ENCODE measurements around the gene AP2A2. TPM values are rescaled to one million over a fixed set of nuclear protein-coding genes. Genes with fewer than 3 reads are reported as not detected.

AP2A2 gene
- total RNA-seq, 1 experiment from 2014 or later: 39.4 TPM

DNA sequence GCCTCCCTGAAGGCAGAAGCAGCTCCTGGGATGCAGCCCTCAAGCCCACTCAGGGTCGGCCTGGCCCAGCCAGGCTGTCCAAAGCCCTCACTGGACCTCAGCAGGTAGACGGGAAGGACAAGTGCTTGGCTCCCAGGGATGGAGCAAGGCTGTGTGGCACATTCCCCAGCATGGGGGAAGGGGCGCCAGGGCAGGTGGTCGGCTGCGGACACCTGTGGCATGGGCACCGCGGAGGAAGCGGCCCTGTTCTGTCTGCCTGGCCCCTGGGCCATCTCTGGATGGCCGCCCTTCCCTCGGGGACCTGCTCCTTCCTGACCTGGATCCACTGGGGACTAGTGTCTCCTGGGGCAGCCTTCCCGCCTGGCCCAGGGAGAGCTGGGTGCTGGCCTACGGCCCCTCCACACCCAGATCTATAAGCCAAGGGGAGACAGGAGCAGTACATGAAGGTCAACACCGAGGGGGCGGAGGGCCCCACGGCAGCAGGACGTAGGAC lies 41.0 kb upstream of the AP2A2 start:
- Histone ChIP-seq H3K36me3 (ENCODE audit: low read depth) (no peaks in the 10 kb centered on the region), H3K9me3 (ENCODE audit: insufficient read depth, low read depth) (no peaks in the 10 kb centered on the region), H3F3A (ENCODE audit: insufficient read depth, low read depth) (no peaks in the 10 kb centered on the region), H3K79me2 (ENCODE audit: low read depth) (no peaks in the 10 kb centered on the region), H3K4me2 (no peak overlapping the region), H3K4me1 (replicated peaks; ENCODE audit: insufficient read depth) (no peaks in the 10 kb centered on the region), H3K27ac (no peak overlapping the region), H4K20me1 (ENCODE audit: insufficient read depth) (no peaks in the 10 kb centered on the region), H2AFZ (no peak overlapping the region), H3K27me3 (ENCODE audit: insufficient read depth, low read depth) (no peaks in the 10 kb centered on the region), H3K9me2 (ENCODE audit: insufficient read depth) (no peaks in the 10 kb centered on the region), H3K4me3 (no peak overlapping the region)
- CTCF ChIA-PET: no interaction called here
- POLR2A ChIA-PET (ENCODE audit: unreplicated experiment): no interaction called here
- BruUV-seq (replicated peaks): no TSS peak
- TF ChIP-seq, protein P1, sequence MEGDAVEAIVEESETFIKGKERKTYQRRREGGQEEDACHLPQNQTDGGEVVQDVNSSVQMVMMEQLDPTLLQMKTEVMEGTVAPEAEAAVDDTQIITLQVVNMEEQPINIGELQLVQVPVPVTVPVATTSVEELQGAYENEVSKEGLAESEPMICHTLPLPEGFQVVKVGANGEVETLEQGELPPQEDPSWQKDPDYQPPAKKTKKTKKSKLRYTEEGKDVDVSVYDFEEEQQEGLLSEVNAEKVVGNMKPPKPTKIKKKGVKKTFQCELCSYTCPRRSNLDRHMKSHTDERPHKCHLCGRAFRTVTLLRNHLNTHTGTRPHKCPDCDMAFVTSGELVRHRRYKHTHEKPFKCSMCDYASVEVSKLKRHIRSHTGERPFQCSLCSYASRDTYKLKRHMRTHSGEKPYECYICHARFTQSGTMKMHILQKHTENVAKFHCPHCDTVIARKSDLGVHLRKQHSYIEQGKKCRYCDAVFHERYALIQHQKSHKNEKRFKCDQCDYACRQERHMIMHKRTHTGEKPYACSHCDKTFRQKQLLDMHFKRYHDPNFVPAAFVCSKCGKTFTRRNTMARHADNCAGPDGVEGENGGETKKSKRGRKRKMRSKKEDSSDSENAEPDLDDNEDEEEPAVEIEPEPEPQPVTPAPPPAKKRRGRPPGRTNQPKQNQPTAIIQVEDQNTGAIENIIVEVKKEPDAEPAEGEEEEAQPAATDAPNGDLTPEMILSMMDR (conservative IDR thresholded peaks at IDR 0.05): no peak
- no peak for TF ChIP-seq EZH2 (IDR thresholded peaks at IDR 0.05; ENCODE audit: low read depth)
- no peak for DNase-seq
- intact Hi-C loops (cut with micrococcal nuclease; ENCODE audit: unreplicated experiment): no loop called here

DNA sequence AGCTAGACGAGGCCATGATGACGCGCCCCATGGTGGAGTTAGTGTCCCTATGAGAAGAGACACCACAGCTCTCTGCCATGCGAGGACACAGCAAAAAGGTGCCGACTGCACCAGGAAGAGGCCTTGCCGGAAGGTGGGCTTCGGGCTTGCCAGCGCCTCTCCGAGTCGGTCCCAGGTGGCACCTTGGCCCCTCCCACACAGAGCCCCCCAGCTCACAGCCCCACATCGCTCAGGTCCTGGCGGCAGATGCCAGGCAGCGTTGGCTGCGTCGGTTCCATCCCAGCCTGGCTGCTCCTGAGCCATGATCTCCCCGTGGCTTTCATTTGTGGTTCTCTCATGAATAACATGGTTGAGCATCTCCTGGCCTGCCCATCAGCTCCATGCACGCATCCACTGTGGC lies 39.1 kb upstream of the AP2A2 start:
- Histone ChIP-seq H3K9me2 (ENCODE audit: insufficient read depth) (no peaks in the 10 kb centered on the region), H3K36me3 (ENCODE audit: low read depth) (no peaks in the 10 kb centered on the region)
- CTCF ChIA-PET: no interaction called here

DNA sequence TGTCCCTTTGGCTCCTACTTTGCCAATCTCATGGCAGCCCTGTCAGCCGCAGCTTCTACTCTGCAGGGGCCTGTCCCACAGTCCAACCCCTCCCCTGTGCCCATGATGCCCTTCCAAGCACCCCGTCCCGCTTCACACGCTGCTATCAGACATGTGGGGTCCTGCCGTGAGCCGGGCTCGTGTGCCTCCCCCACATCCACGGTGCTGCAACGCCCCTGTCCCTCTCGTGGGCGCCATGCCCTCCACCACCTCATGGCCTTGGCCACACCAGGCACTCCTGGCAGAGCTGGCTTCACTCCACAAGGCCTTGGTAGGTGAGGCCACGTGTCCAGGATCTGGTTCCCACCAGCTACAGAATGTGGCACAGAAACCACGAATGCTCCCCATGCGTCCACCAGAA lies 38.1 kb upstream of the AP2A2 start:
- TF ChIP-seq, protein P1 (conservative IDR thresholded peaks at IDR 0.05): no peak
- intact Hi-C loops (cut with micrococcal nuclease; ENCODE audit: unreplicated experiment): no loop called here
- no peak for DNase-seq
- H3K79me2 ChIP-seq (ENCODE audit: low read depth): no peaks in the 10 kb centered on the region
- no peaks in the 10 kb centered on the region for H3K4me1 ChIP-seq (replicated peaks; ENCODE audit: insufficient read depth)
- ChIA-PET CTCF (no interaction called here), POLR2A (ENCODE audit: unreplicated experiment) (no interaction called here)
- H2AFZ ChIP-seq: no peak overlapping the region
- H3K9me2 ChIP-seq (ENCODE audit: insufficient read depth): no peaks in the 10 kb centered on the region
- H3K4me2 ChIP-seq: no peak overlapping the region
- H3K27ac ChIP-seq: no peak overlapping the region
- H3K4me3 ChIP-seq: no peak overlapping the region
- H3K27me3 ChIP-seq (ENCODE audit: insufficient read depth, low read depth): no peaks in the 10 kb centered on the region
- no peaks in the 10 kb centered on the region for H3F3A ChIP-seq (ENCODE audit: insufficient read depth, low read depth)
- H4K20me1 ChIP-seq (ENCODE audit: insufficient read depth): no peaks in the 10 kb centered on the region
- H3K36me3 ChIP-seq (ENCODE audit: low read depth): no peaks in the 10 kb centered on the region
- BruUV-seq (replicated peaks): no TSS peak
- no peaks in the 10 kb centered on the region for H3K9me3 ChIP-seq (ENCODE audit: insufficient read depth, low read depth)

More for the DNA sequence above, 39.1 kb upstream of the AP2A2 start:
- no peak overlapping the region for H3K27ac ChIP-seq
- intact Hi-C loops (cut with micrococcal nuclease; ENCODE audit: unreplicated experiment): no loop called here
- H3K4me2 ChIP-seq: no peak overlapping the region
- no TSS peak for BruUV-seq (replicated peaks)
- H3K79me2 ChIP-seq (ENCODE audit: low read depth): no peaks in the 10 kb centered on the region
- H4K20me1 ChIP-seq (ENCODE audit: insufficient read depth): no peaks in the 10 kb centered on the region
- H3K9me3 ChIP-seq (ENCODE audit: insufficient read depth, low read depth): no peaks in the 10 kb centered on the region
- POLR2A ChIA-PET (ENCODE audit: unreplicated experiment): no interaction called here
- H3K4me3 ChIP-seq: no peak overlapping the region
- TF ChIP-seq, protein P1 (conservative IDR thresholded peaks at IDR 0.05): no peak
- TF ChIP-seq EZH2 (IDR thresholded peaks at IDR 0.05; ENCODE audit: low read depth): no peak
- H3F3A ChIP-seq (ENCODE audit: insufficient read depth, low read depth): no peaks in the 10 kb centered on the region
- no peak overlapping the region for H2AFZ ChIP-seq
- H3K27me3 ChIP-seq (ENCODE audit: insufficient read depth, low read depth): no peaks in the 10 kb centered on the region
- H3K4me1 ChIP-seq (replicated peaks; ENCODE audit: insufficient read depth): no peaks in the 10 kb centered on the region
- no peak for DNase-seq

Measured in PC-9 (cell line).